GM18951 (cell line): ENCODE data around the gene SLC13A3.

Experiments used
- POLR2A ChIP-seq: IDR thresholded peaks from 4 replicates; pipeline ENCODE4 v1.6.1; 2011; ENCODE audit warnings: mild to moderate bottlenecking; ENCODE audit not compliant: insufficient read length, insufficient read depth; ENCODE audit errors: extremely low read depth
- in situ Hi-C: fragments of 300-500 bp; cut with MboI; formaldehyde crosslinking; loops from one replicate; pipeline ENCODE4 v1.12.0; 2022; ENCODE audit warnings: low sequenced_read_pairs, mixed read lengths, inconsistent platforms; ENCODE audit not compliant: unreplicated experiment

Gene SLC13A3

GRCh38 chr20:46607191-46607848, 43.9 kb downstream of the SLC13A3 start:
- in situ Hi-C loops, result no loop called here
- no peak for TF ChIP-seq POLR2A

GRCh38 chr20:46606817-46607190, 44.5 kb downstream of the SLC13A3 start:
- TF ChIP-seq POLR2A, result no peak
- in situ Hi-C loops, result no loop called here

- in situ Hi-C loops, result no loop called here
- TF ChIP-seq POLR2A, result no peak
These were observed 45.1 kb downstream of the SLC13A3 start for GRCh38 chr20:46605978-46606816.

- in situ Hi-C loops, result no loop called here
- no peak for TF ChIP-seq POLR2A
These were observed 46.1 kb downstream of the SLC13A3 start for GRCh38 chr20:46605181-46605580.

GRCh38 chr20:46604551-46605133, 46.6 kb downstream of the SLC13A3 start:
- in situ Hi-C loops, result no loop called here

GRCh38 chr20:46602429-46602828, 48.8 kb downstream of the SLC13A3 start:
- in situ Hi-C loops, result no loop called here
- TF ChIP-seq POLR2A, result no peak

More at GRCh38 chr20:46604551-46605133, 46.6 kb downstream of the SLC13A3 start:
- no peak for TF ChIP-seq POLR2A

- in situ Hi-C loops, result no loop called here
- TF ChIP-seq POLR2A, result no peak
These were observed 49.6 kb downstream of the SLC13A3 start for GRCh38 chr20:46601603-46602122.

GRCh38 chr20:46600286-46600752, 50.9 kb downstream of the SLC13A3 start:
- in situ Hi-C loops, result no loop called here
- no peak for TF ChIP-seq POLR2A

- no peak for TF ChIP-seq POLR2A
- in situ Hi-C loops, result no loop called here
These were observed 51.9 kb downstream of the SLC13A3 start for GRCh38 chr20:46599227-46599987.

GRCh38 chr20:46595933-46596332, 55.3 kb downstream of the SLC13A3 start:
- TF ChIP-seq POLR2A, result no peak
- in situ Hi-C loops, result no loop called here

GRCh38 chr20:46594725-46595124, 56.5 kb downstream of the SLC13A3 start:
- no peak for TF ChIP-seq POLR2A
- in situ Hi-C loops, result no loop called here

- no peak for TF ChIP-seq POLR2A
- in situ Hi-C loops, result no loop called here
These were observed 58.5 kb downstream of the SLC13A3 start for GRCh38 chr20:46592580-46593362.
